Testis (tissue), 2 donors: ENCODE results near the gene CAMTA1.

Source experiments
- CTCF ChIP-seq, 3 experiments: fragments of 450-650 bp in 2 of 3; fragments of 200-600 bp in 1 of 3; sonication (generic) in 1 of 3; IDR thresholded peaks; one replicate each; pipeline ENCODE4 v1.5.1; 2016 to 2019; ENCODE audit warnings: antibody characterized with exemption in 3 of 3, mild to moderate bottlenecking in 2 of 3, moderate library complexity in 1 of 3
- POLR2A ChIP-seq: fragments of 450-650 bp; IDR thresholded peaks from one replicate; pipeline ENCODE4 v1.6.1; 2017; ENCODE audit warnings: antibody characterized with exemption, mild to moderate bottlenecking, moderate library complexity

- TF ChIP-seq CTCF (IDR thresholded peaks at IDR 0.05) (no peak), POLR2A (no peak)
Measured at GRCh38 chr1:6868660-6869380, 83.6 kb downstream of the CAMTA1 start.
